Measurements from ENCODE around the gene DDIT4L. TPM values are rescaled to one million over a fixed set of nuclear protein-coding genes. Genes with fewer than 3 reads are reported as not detected.
"Not testable (repeated sequence)": the region's sequence is repeated elsewhere in the genome, so short reads cannot be mapped to it uniquely, and the experiment has no call there.

DDIT4L gene
- total RNA-seq, 2 donors from 2014 or later = 1.8 to 3.5 TPM

DNA sequence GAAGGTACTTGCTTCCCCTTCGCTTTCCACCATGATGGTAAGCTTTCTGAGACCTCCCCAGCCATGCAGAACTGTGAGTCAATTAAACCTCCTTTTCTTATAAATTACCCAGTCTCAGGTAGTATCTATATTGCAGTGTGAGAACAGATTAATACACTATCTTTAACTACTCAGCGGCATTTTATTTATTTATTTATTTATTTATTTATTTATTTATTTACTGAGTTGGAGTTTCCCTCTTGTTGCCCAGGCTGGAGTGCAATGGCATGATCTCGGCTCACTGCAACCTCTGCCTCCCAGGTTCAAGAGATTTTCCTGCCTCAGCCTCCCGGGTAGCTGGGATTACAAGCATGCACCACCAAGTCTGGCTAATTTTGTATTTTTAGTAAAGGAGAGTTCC, 52.9 kb downstream of the DDIT4L start:
- ATAC-seq (replicated peaks); H3K27ac Mint-ChIP-seq; H3K4me3 Mint-ChIP-seq; H3K4me1 Mint-ChIP-seq; H3K27me3 Mint-ChIP-seq; H3K36me3 Mint-ChIP-seq (ENCODE audit: low read depth): not testable (repeated sequence)
- peaks cover 12% of the 10 kb centered on the region for H3K9me3 Mint-ChIP-seq

Other genes with a start within 250 kb of the DDIT4L start
- 10 to 100 TPM; 43.4 to 45.1 TPM for gene DNAJB14, start 243.8 kb downstream of the DDIT4L start, total RNA-seq
- 100 to 1,000 TPM; 519 to 844 TPM for gene H2AZ1, start 240.2 kb downstream of the DDIT4L start, total RNA-seq